ENCODE measurements around the gene PRKN.

- TF ChIP-seq ZNF624 (tag by site-specific recombination; IDR thresholded peaks at IDR 0.05): no peak
- no peak for TF ChIP-seq ZNF670 (tag by site-specific recombination; IDR thresholded peaks at IDR 0.05; ENCODE audit: low read depth)
These were observed 292.5 kb downstream of the PRKN start for GRCh38 chr6:162435071-162435470.
